8988T (cell line): ENCODE measurements around the gene KRT5.

Source experiments
- DNase-seq: peaks from one replicate; pipeline ENCODE4 v3.0.0; 2011

Gene KRT5

DNA sequence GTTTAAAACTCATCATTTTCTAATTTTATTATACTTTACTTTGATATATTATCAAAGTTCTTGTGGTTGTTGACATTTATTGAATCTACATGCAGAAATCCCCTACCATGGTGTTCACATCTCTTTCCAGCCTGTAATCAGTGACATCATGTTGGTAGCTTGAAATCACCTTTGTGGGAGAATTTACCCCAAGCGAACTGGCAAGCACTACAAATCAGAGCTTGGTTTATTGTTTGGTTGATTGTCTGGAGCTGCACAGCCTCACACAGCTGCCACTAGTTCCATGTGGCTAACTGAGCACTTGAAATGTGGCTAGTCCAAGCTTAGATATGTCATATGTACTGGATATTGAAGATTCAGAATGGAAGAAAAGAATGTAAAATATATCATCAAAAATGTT lies 15.4 kb upstream of the KRT5 start:
- no peak for DNase-seq

DNA sequence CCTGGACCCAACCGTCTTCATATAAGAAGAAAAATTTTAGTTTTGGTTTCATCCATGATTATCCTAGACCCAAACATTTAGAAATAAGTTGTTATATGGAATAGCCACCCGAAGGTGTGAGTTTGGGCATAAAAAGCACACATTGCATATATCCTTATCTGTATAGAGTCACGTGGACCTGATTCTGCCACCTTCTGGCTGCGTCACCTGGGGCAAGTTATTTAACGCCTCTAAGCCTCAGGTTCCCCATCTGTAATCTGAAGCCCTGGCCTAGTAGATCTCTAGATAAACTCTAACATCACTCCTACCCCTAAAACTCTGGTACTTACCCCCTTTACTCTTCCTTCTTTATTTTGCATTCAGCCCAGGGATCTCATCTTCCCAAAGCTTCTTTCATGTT lies 14.3 kb upstream of the KRT5 start:
- DNase-seq = no peak

GRCh38 chr12:52533686-52534470 lies 13.7 kb upstream of the KRT5 start:
- no peak for DNase-seq

- DNase-seq = no peak
These were observed 12.4 kb upstream of the KRT5 start for GRCh38 chr12:52532636-52533035.

DNA sequence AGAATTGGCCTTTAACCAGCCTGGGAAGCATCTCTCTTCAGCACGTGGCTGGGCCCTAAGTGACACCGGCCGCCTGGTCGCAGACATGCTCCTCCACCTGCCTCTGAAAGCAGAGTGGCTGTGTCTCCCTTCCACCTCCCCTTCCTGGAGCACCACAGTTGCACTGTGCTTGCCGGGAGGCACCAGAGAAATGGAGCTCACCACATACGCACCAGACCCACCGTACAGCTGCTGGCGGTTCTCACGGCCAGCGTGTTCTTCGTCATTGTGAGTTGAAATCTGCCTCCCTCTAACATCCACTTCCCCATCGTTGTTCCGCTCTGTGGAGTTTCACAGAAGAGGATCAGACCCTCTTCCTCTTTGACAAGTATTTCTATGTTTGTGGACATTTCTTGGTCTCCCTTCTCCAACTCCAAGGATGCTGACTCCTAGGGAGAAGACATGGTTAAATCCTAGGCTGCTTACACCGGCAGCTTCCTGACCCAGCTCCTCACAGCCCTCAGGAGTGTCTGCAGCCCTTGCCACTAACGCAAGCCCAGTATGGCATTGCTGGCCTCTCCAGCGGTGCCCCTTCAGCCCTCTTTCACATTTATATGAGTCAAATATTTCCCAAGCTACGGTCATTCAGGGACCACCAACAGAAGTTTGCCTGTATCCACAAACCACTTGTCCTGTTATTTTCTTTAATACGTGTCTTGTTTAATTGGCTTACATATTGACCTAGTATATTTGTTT lies 11.5 kb upstream of the KRT5 start:
- DNase-seq = no peak

- DNase-seq = no peak
These were observed 10.7 kb upstream of the KRT5 start for GRCh38 chr12:52530905-52531304.

- DNase-seq = no peak
These were observed 10.2 kb upstream of the KRT5 start for GRCh38 chr12:52530366-52530765.

GRCh38 chr12:52529846-52530245 lies 9.7 kb upstream of the KRT5 start:
- no peak for DNase-seq

DNA sequence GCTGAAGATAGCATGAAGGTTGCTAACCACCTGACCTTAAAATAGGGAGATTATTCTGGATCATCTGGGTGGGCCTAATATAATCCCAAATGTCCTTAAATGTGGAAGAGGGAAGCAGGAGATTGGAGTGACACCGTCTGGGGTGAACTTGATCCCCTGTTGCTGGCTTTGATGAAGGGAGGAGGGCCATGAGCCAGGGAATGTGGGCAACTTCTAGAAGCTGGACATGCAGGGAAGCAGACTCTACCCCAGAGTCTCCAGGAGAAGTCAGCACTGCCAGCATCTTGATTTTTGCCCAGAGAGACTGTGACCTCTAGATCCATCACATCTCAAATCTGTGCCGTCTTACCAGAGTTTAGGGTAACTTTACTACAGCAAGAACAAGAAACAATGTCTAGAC lies 9.2 kb upstream of the KRT5 start:
- DNase-seq = no peak

DNA sequence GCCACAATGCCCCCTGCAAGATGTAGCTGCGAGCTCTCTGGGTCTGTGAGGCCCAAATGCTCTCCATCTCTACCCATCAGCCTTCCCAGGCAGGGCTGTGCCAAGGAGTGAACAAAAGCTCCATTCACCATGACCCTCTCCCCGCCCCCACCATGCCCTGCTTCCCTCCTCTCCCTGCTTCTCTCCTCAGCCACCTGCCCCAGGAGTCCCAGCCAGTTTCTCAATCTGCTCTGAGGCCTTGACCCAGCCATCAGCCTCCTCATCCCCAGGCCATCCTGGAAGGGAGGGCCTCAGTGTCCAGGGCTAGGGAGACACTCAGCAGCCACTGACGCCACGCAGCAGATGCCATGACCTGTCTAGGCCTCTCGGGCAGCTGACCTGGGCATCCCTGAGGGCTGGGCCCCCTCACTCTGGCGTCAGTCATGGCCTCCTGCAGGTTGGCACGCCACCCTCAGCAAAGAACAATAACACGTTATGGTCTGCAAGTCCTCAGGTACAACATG lies 8.5 kb upstream of the KRT5 start:
- no peak for DNase-seq

DNA sequence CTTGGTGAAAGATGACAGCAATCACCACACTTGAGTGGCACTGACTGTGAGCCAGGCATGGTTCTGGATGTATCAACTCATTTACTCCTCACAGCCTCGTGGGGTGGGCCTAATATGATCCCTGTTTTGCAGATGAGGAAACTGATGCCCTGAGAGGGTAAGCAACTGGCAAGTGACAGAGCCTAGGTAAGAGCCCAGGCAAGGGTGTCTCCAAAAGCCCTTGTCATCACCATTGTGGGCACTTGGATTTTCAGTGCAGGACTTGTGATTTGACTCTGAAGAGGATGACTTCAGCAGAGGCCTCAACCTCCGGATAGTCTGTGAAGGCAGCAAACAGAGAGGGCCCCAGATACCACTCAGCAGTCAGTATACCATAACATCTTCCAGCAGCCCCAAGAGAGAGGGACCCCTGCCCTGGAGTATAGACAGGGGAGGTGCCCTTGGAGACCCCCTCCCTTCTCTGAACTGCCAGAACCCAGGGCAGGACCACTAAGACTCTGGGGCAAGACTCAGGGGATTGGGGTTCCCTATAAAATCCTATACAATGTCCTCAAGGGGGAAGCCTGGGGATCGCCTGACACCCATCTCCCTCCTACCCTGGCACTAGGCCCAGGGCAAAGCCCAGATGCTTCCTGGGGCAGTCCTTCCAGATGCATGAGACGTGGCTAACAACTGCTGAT lies 7.1 kb upstream of the KRT5 start:
- DNase-seq = no peak

- DNase-seq = no peak
These were observed 6.3 kb upstream of the KRT5 start for GRCh38 chr12:52526511-52526951.

DNA sequence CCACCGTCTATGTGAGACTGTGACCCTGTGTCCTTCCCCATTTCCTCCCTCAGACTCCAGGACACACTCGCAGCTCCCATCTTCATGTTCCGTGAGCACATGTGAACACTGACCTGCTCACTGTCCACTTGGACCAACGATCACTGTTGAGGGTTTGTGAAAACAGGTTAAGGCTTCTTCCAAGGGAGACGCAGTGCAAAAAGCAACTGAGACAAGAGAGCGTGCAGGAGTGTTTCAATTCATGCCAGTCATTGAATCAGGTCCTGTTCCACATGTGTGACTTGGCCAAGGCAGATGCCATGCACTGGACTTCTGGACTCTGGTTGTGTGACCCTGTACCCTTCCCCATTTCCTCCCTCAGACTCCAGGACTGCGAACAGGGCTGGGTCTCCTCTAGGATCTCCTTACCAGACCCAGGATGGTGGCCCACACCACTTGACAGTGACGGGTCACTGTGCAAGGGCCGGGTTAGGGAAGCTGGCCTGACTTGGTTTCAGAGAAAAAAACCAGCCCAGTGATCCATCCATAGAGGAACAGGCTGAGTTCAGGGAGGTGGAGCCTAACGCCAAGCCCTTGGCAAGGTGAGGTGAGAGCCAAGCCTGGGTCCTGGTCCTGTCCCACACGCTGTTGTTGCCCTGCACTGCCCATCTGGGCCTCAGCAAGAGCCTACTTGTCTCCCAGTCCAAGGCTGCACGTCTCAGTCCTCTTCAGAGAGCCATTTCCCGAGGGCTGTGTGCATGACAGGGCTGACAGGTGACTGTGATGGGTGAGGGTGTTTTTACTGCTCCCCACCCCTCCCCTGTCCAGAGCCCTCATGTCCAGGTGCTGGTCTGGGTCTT lies 5.7 kb upstream of the KRT5 start:
- no peak for DNase-seq

DNA sequence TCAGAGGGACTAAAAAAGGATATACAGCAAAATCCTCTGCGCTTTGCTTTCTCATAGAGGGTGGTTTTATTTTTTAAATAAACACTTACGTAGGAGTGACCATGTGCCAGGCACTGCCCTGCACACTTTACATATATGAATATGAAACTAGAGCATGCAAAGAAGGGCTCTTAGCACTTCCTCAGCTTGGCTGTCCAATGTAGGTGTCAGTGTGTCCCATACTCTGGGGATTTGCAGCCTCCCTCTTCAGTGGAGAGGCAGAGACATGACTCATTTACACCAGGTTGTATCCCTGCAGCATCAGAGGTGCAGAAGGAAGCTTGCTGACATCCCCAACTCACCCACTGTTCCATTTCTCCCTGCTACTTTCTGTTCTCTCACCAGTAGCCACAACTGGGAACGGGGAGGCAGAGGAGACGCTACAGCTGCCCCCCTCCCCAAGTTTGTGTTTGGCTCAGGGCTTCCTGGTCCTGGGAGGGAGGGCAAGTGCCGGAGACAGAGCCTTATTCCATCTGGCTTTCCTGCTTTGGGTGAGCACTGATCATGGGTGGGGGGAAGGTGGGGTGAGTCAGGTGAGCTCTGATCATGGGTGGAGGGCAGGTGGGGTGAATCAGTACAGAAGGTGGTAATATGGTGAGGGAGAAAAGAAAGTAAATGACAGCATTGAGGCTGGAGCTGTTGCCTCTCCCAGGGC lies 4.9 kb upstream of the KRT5 start:
- no peak for DNase-seq

DNA sequence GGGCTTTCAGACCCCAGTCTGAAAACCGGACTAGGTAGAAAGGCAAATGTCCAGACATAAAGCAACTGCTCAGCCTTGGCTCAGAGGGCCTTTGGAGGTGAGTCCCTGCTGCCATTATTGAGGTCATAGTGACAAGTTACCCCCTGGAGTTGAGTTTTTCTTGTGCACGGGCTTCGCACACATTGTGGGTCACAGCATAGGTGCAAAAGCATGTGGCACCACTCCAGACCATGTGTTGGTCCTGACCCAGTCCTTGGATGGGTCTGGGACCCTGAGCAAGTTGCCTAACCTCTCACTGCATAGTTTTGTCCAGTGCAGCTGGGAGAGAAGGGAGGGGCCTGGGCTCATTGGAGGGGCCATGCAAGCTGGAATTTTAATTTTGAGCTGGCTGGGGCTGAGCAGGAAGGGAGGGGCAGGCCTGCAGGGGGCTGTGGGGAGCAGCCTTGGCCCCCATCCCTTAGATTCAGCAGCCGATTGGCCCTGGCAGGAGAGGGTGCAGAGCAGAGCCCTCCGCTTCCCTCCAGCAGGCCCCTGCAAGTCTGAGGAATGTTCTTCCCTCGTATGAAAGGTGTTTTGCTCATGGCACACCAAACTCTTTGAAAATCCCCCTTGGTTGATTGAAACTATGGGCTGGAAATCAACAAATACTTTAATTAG lies 4.2 kb upstream of the KRT5 start:
- DNase-seq = no peak

DNA sequence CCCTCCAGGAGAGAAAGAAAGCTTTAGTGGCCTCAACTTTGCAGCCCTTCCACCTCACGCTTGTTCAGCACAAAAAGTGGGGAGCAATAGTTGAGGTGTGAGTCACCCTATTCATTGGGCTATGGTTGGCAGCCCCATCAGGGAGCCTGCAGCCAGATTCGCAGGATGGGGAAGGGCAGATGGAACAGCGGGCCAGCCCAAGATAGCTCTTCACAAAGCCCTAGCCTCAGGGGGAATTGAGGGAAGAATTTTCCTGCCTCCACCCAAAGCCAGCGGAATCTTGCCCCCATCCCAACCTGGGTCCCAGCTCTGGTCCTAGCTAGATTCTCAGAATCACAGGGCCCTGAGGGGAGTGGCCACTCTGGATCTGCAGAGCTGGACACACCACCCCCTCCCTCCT lies 3.6 kb upstream of the KRT5 start:
- no peak for DNase-seq

DNA sequence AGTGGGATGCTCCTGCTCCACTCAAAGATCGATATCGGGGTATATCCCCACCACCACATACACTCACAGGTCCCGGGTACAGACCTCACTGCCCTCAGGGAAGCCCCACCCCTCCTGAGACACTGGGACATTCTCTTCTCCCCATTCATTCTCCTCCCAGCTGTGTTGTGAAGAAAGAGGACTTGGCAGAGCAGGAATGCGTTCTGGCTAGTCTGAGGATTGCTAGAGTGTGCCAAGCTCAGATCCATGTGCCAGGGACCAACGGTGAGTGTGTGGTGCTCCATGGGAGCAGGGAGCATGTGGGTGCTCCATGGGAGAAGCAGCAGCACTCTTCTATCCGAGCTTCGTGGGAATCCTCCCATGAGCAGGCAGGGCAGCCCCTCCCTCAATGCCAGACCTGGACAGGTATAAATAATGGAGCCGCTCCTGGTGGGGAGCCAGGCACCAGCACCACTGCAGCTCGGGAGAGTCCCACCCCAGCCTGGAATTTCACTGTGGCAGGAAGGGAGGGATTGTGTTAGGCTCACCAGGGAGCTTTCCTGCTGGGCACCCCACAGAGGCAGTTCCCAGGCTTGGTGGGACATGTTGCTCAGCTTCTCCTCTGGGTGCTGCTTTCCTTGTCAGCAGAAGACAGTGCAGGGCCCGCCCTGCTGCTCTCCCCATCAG lies 2.3 kb upstream of the KRT5 start:
- no peak for DNase-seq

- DNase-seq = no peak
These were observed 1.5 kb upstream of the KRT5 start for GRCh38 chr12:52521568-52522266.

GRCh38 chr12:52521175-52521567 lies 977 bp upstream of the KRT5 start:
- no peak for DNase-seq

DNA sequence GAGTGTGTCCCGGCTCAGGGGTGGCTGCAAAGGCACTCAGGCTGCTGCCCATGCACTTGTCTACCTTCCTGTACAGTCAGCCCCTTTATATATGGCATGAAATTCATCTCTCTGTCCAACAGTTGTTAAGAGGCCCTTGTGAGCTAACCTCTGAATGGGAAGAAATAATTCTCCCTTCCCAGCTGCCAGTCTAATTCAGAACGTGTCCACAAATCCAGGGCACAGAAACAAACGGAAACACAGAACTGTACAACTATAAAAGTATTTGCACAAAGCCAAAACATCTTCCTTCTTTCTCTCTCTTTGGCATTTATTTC lies 849 bp downstream of the KRT5 start:
- no peak for DNase-seq
